ENCODE measurements around the gene PDCL2. TPM values are rescaled to one million over a fixed set of nuclear protein-coding genes. Genes with fewer than 3 reads are reported as not detected.

PDCL2 gene
- total and polyA plus RNA-seq, 2 of the 13 experiments (the other 11 are each of a cell fraction or from before 2014, with no cell fraction given): not detected

DNA sequence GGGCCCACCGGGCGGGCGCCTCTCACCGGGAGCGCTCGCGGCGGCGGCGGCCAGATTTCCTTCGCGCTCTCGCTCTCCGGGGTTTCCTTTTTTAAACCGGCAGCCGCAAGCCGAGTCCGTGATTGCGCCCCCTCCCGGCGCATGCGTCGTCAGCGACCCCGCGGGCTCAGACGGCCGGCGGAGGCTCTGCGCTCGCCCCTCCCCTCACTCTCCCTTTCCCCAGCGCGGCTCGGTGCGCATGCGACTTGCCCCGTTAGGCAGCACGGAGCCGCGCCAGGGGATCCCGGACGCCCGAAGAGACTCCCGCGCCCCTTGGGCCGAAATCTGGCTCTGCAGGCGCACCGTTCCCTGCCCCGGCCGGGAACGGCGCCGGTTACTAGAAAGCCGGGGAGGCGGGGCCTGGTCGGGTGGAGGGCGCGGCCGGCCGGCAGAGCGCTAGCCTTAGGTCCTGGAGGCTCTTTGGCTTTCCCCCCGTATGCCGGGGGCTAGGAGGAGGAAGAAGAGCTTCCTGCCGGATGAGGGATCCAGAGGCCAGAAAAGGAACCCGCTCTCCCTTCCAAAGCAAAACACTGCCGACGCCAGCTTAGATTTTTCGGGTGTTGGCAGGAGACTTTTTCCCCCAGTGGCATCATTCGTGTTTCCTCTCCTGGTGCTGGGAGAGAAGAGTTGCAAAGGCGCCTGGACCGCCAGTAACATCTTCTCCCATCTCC, 45.1 kb downstream of the PDCL2 start, which contains the start of gene CLOCK (continued):
- TF ChIP-seq PAXIP1 (CRISPR knock-in tag; conservative IDR thresholded peaks at IDR 0.05): 0 out of 2 replicates have a peak, but pooled peaks have one; percentile 43
- TF ChIP-seq, protein P1, sequence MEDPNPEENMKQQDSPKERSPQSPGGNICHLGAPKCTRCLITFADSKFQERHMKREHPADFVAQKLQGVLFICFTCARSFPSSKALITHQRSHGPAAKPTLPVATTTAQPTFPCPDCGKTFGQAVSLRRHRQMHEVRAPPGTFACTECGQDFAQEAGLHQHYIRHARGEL (CRISPR knock-in tag; IDR thresholded peaks at IDR 0.05): no peak
- TF ChIP-seq, protein P2, sequence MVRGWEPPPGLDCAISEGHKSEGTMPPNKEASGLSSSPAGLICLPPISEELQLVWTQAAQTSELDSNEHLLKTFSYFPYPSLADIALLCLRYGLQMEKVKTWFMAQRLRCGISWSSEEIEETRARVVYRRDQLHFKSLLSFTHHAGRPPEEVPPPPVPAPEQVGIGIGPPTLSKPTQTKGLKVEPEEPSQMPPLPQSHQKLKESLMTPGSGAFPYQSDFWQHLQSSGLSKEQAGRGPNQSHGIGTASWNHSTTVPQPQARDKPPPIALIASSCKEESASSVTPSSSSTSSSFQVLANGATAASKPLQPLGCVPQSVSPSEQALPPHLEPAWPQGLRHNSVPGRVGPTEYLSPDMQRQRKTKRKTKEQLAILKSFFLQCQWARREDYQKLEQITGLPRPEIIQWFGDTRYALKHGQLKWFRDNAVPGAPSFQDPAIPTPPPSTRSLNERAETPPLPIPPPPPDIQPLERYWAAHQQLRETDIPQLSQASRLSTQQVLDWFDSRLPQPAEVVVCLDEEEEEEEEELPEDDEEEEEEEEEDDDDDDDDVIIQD (CRISPR knock-in tag; IDR thresholded peaks at IDR 0.05; ENCODE audit: low read depth): 0 out of 2 replicates have a peak, but pooled peaks have one; percentile 40
- no peak for TF ChIP-seq AGO1 (IDR thresholded peaks at IDR 0.05; ENCODE audit: low read depth, low read length, poor library complexity, severe bottlenecking)
- TF ChIP-seq ZNF207 (IDR thresholded peaks at IDR 0.05; ENCODE audit: borderline replicate concordance): no peak
- peak; percentile 75; the same call in 1 of the 2 replicates for TF ChIP-seq DNMT1 (CRISPR knock-in tag; IDR thresholded peaks at IDR 0.05)
- TF ChIP-seq MTA1 (CRISPR knock-in tag; IDR thresholded peaks at IDR 0.05; ENCODE audit: borderline replicate concordance): peak; percentile 49; the same call in 1 of the 2 replicates
- TF ChIP-seq ZNF335 (CRISPR knock-in tag; IDR thresholded peaks at IDR 0.05): peak; percentile 77; the same call in 1 of the 2 replicates
- 0 out of 2 replicates have a peak, but pooled peaks have one; percentile 20 for TF ChIP-seq BORCS8-MEF2B (CRISPR knock-in tag; IDR thresholded peaks at IDR 0.05)
- TF ChIP-seq REPIN1 (CRISPR knock-in tag; IDR thresholded peaks at IDR 0.05; ENCODE audit: borderline replicate concordance, low read depth): peak; percentile 37; the same call in 1 of the 2 replicates
- no peak for TF ChIP-seq TEAD2 (CRISPR knock-in tag; IDR thresholded peaks at IDR 0.05)
- TF ChIP-seq, protein P3, sequence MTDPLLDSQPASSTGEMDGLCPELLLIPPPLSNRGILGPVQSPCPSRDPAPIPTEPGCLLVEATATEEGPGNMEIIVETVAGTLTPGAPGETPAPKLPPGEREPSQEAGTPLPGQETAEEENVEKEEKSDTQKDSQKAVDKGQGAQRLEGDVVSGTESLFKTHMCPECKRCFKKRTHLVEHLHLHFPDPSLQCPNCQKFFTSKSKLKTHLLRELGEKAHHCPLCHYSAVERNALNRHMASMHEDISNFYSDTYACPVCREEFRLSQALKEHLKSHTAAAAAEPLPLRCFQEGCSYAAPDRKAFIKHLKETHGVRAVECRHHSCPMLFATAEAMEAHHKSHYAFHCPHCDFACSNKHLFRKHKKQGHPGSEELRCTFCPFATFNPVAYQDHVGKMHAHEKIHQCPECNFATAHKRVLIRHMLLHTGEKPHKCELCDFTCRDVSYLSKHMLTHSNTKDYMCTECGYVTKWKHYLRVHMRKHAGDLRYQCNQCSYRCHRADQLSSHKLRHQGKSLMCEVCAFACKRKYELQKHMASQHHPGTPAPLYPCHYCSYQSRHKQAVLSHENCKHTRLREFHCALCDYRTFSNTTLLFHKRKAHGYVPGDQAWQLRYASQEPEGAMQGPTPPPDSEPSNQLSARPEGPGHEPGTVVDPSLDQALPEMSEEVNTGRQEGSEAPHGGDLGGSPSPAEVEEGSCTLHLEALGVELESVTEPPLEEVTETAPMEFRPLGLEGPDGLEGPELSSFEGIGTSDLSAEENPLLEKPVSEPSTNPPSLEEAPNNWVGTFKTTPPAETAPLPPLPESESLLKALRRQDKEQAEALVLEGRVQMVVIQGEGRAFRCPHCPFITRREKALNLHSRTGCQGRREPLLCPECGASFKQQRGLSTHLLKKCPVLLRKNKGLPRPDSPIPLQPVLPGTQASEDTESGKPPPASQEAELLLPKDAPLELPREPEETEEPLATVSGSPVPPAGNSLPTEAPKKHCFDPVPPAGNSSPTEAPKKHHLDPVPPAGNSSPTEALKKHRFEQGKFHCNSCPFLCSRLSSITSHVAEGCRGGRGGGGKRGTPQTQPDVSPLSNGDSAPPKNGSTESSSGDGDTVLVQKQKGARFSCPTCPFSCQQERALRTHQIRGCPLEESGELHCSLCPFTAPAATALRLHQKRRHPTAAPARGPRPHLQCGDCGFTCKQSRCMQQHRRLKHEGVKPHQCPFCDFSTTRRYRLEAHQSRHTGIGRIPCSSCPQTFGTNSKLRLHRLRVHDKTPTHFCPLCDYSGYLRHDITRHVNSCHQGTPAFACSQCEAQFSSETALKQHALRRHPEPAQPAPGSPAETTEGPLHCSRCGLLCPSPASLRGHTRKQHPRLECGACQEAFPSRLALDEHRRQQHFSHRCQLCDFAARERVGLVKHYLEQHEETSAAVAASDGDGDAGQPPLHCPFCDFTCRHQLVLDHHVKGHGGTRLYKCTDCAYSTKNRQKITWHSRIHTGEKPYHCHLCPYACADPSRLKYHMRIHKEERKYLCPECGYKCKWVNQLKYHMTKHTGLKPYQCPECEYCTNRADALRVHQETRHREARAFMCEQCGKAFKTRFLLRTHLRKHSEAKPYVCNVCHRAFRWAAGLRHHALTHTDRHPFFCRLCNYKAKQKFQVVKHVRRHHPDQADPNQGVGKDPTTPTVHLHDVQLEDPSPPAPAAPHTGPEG (CRISPR knock-in tag; IDR thresholded peaks at IDR 0.05): peak; percentile 69; the same call in 1 of the 2 replicates
- TF ChIP-seq ZNF263 (CRISPR knock-in tag; IDR thresholded peaks at IDR 0.05): no peak
- TF ChIP-seq REXO4 (CRISPR knock-in tag; IDR thresholded peaks at IDR 0.05; ENCODE audit: borderline replicate concordance): no peak
- TF ChIP-seq MEIS2 (CRISPR knock-in tag; IDR thresholded peaks at IDR 0.05): peak; percentile 58; the same call in 1 of the 2 replicates
